Activated CD4-positive, alpha-beta T cell treated with anti-CD3 and anti-CD28 coated beads, Interleukin-10, Interleukin-2, amounts not matched to agents 100 ng/mL and 50 ng/mL, durations not matched to agents 16 hours and 8 hours (primary cell): ENCODE measurements around the gene CENPE.

Source experiments
- DNase-seq: peaks from one replicate; pipeline ENCODE4 v3.0.0-alpha.2; 2020

Gene CENPE

GRCh38 chr4:103075894-103076746, 122.0 kb downstream of the CENPE start:
- DNase-seq = peak; percentile 73

- no peak for DNase-seq
These were observed 122.7 kb downstream of the CENPE start for GRCh38 chr4:103075435-103075893.

GRCh38 chr4:103074744-103075434, 123.3 kb downstream of the CENPE start:
- no peak for DNase-seq

GRCh38 chr4:103073792-103074438, 124.2 kb downstream of the CENPE start:
- no peak for DNase-seq

GRCh38 chr4:103067841-103068547, 130.1 kb downstream of the CENPE start:
- no peak for DNase-seq

GRCh38 chr4:103060453-103061148, 137.5 kb downstream of the CENPE start:
- no peak for DNase-seq
